Choroid plexus epithelial cell (primary cell): Measurements from ENCODE around the gene ANKMY1.

ENCODE experiments used
- DNase-seq: peaks from one replicate; pipeline ENCODE4 v3.0.0-alpha.2; 2010; ENCODE audit warnings: low read depth
- H3K4me3 ChIP-seq: 2 replicates; pipeline ENCODE4 v1.5.1; 2011; ENCODE audit warnings: low read depth, mild to moderate bottlenecking, control low read depth, low read length, moderate library complexity
- CTCF ChIP-seq: conservative IDR thresholded peaks from 2 replicates; pipeline ENCODE4 v1.5.1; 2011; ENCODE audit warnings: low read depth, mild to moderate bottlenecking, control low read depth, inconsistent platforms, low read length, moderate library complexity

The ANKMY1 gene

GRCh38 chr2:240441993-240442411 lies 115.8 kb downstream of the ANKMY1 start:
- TF ChIP-seq CTCF: no peak
- no peak for DNase-seq
- H3K4me3 ChIP-seq: no peak overlapping the region

GRCh38 chr2:240441326-240441992 lies 116.3 kb downstream of the ANKMY1 start:
- DNase-seq: no peak
- no peak for TF ChIP-seq CTCF
- no peak overlapping the region for H3K4me3 ChIP-seq

GRCh38 chr2:240440704-240441320 lies 117.0 kb downstream of the ANKMY1 start:
- no peak for TF ChIP-seq CTCF
- DNase-seq: no peak
- H3K4me3 ChIP-seq: no peak overlapping the region

GRCh38 chr2:240440251-240440650 lies 117.5 kb downstream of the ANKMY1 start:
- no peak for DNase-seq
- no peak overlapping the region for H3K4me3 ChIP-seq

GRCh38 chr2:240439698-240440151 lies 118.1 kb downstream of the ANKMY1 start:
- no peak for DNase-seq
- no peak for TF ChIP-seq CTCF
- no peak overlapping the region for H3K4me3 ChIP-seq

More at GRCh38 chr2:240440251-240440650, 117.5 kb downstream of the ANKMY1 start:
- no peak for TF ChIP-seq CTCF

GRCh38 chr2:240438810-240439697 lies 118.7 kb downstream of the ANKMY1 start:
- TF ChIP-seq CTCF: no peak
- no peak overlapping the region for H3K4me3 ChIP-seq
- DNase-seq: no peak
